Spleen (tissue), 11 donors: ENCODE measurements around the gene CD276. TPM values are rescaled to one million over a fixed set of nuclear protein-coding genes. Genes with fewer than 3 reads are reported as not detected.

Experiments
- DNase-seq: peaks from one replicate; pipeline ENCODE4 v3.0.0-alpha.2; 2020
- H3K27ac ChIP-seq, 8 donors: fragments of 200-600 bp; sonication (generic) in 7 of 8; 1 replicate in 4 of 8; 2 replicates in 4 of 8; pipeline versions ENCODE4 v1.5.0 to v1.8.0; 2016 to 2021; ENCODE audit warnings: inconsistent platforms in 4 of 8, mild to moderate bottlenecking in 4 of 8, moderate library complexity in 1 of 8
- H3K27me3 ChIP-seq, 7 donors: fragments of 200-600 bp; sonication (generic) in 6 of 7; replicated peaks in 1 of 7; 1 replicate in 4 of 7; 2 replicates in 3 of 7; pipeline versions ENCODE4 v1.5.0 to v1.8.0; 2016 to 2021; ENCODE audit warnings: inconsistent platforms in 3 of 7, mild to moderate bottlenecking in 1 of 7
- H3K36me3 ChIP-seq, 6 donors: fragments of 200-600 bp; sonication (generic) in 5 of 6; 1 replicate in 4 of 6; 2 replicates in 2 of 6; pipeline versions ENCODE4 v1.5.0 to v1.8.0; 2016 to 2021; ENCODE audit warnings: inconsistent platforms in 2 of 6
- H3K4me1 ChIP-seq, 6 donors: fragments of 200-600 bp; sonication (generic) in 5 of 6; 1 replicate in 3 of 6; 2 replicates in 3 of 6; pipeline versions ENCODE4 v1.5.0 to v1.8.0; 2016 to 2021; ENCODE audit warnings: inconsistent platforms in 3 of 6
- H3K4me3 ChIP-seq, 8 donors: fragments of 200-600 bp; sonication (generic) in 7 of 8; 1 replicate in 4 of 8; 2 replicates in 4 of 8; pipeline versions ENCODE4 v1.5.0 to v1.8.0; 2016 to 2021; ENCODE audit warnings: inconsistent platforms in 4 of 8, mild to moderate bottlenecking in 4 of 8, moderate library complexity in 2 of 8
- H3K9me3 ChIP-seq, 8 donors: fragments of 200-600 bp; sonication (generic) in 7 of 8; 1 replicate in 4 of 8; 2 replicates in 4 of 8; pipeline versions ENCODE4 v1.5.0 to v1.8.0; 2016 to 2021; ENCODE audit warnings: inconsistent platforms in 4 of 8
- CTCF ChIP-seq, 11 experiments: fragments of 200-600 bp in 7 of 11; fragments of 450-650 bp in 4 of 11; sonication (generic) in 4 of 11; IDR thresholded peaks in 8 of 11; conservative IDR thresholded peaks in 3 of 11; 1 replicate in 7 of 11; 2 replicates in 4 of 11; pipeline versions ENCODE4 v1.4.0 to v1.8.0; 2016 to 2021; ENCODE audit warnings: antibody characterized with exemption in 11 of 11, inconsistent platforms in 4 of 11, mild to moderate bottlenecking in 1 of 11
- POLR2A ChIP-seq, 3 donors: fragments of 450-650 bp; IDR thresholded peaks; one replicate each; pipeline ENCODE4 v1.5.1; 2017; ENCODE audit warnings: antibody characterized with exemption in 3 of 3, mild to moderate bottlenecking in 1 of 3
- POLR2AphosphoS5 ChIP-seq, 3 donors: sonication (generic); formaldehyde crosslinking; IDR thresholded peaks; one replicate each; pipeline ENCODE4 v1.5.1; 2017; ENCODE audit warnings: antibody characterized with exemption in 3 of 3
- WGBS, 5 donors: extraction: QIAGEN DNeasy Blood & Tissue Kit in 3 of 5; methylation state at CpG; one replicate each; pipeline versions ENCODE4 v1.1.5 to v1.1.7; 2013 to 2018; 5-methylcytosine and 5-hydroxymethylcytosine counted together
- intact Hi-C: fragments of 100-400 bp; cut with DNase I; formaldehyde crosslinking; loops from one replicate; pipeline ENCODE4 v1.15.0; 2023; ENCODE audit warnings: low total_unique reads
- polyA plus RNA-seq, 3 donors: library from polyadenylated mRNA; stranded (reverse); fragments of 200-250 nt; gene quantifications; one replicate each; pipeline ENCODE4 v1.2.1, GENCODE V29; 2013
- total RNA-seq, 7 donors: library from RNA; depleted of rRNA in 3 of 7; stranded (reverse); fragments of >200 nt in 3 of 7; fragmentation: NEBNext Ultra II Directional in 4 of 7; extraction: Animal tissue kit (Norgen Biotek cat#: 25700) in 4 of 7; gene quantifications; one replicate each; pipeline versions ENCODE4 v1.1.0 to v1.2.1, GENCODE V29; 2016 to 2021
- donor health status: healthy with polysubstance abuse.
- donor health status: DM: no; HTN: no; CAD: no; lungs with moderate emphysema.
- donor health status: DM: no; HTN: no; CAD: no.
- donor health status: Bipolar disorder and iron deficiency.
- donor health status: healthy.
- donor health status: DM: no; HTN: no; CAD: no.
- donor health status: DM: yes; HTN: yes; CAD: no.

The CD276 gene
- total and polyA plus RNA-seq, 10 donors, result 9.8 to 95.6 (median 27.2) TPM

DNA sequence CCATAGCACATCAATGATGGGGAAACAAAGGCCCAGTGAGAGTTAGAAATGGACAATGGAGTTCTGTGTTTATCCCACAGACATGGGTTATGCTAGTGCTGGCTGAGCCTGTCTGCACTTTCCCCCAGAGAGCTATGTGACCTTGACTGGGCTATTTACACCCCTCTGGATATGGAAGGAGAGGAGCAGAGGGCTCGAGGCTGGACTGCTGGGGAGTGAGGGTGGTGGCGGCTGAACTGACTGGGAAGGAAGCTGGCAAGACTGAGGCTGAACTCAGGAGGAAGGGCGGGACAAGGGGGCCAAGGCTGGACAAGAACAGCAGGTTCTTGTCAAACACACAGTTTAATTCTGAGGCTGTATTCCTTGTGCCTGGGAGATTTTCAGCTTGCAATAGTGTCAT, 79.7 kb downstream of the CD276 start:
- DNase-seq, result no peak
- 42 to 56% (median 49%) methylated on average over 3 of the region's 3 CpGs for WGBS, 5 donors
- no peak overlapping the region for H3K4me3 ChIP-seq
- intact Hi-C loops, result no loop called here
- peaks cover 0 to 60% (median 3%) of the 10 kb centered on the region in 7 donors for H3K27me3 ChIP-seq
- no peaks in the 10 kb centered on the region for H3K9me3 ChIP-seq
- peaks cover 0 to 11% (median 0%) of the 10 kb centered on the region in 6 donors for H3K4me1 ChIP-seq
- H3K36me3 ChIP-seq, result no peaks in the 10 kb centered on the region
- no peak overlapping the region for H3K27ac ChIP-seq
- no peak for TF ChIP-seq CTCF (IDR thresholded peaks at IDR 0.05 in 8 of 11, conservative IDR thresholded peaks at IDR 0.05 in 3 of 11)
- TF ChIP-seq POLR2AphosphoS5 (IDR thresholded peaks at IDR 0.05), result peak in 1 of 3 donors; percentile 42
- TF ChIP-seq POLR2A (IDR thresholded peaks at IDR 0.05), result no peak

Other genes with a start within 250 kb of the CD276 start
- not detected for gene REC114, start 241.2 kb upstream of the CD276 start, total RNA-seq
- not detected for gene REC114, start 241.2 kb upstream of the CD276 start, polyA plus RNA-seq
- 100 to 1,000 TPM in 5 of 7 donors, 10 to 100 TPM in 2; 79.5 to 130 (median 102) TPM for gene NPTN, start 51.0 kb upstream of the CD276 start, total RNA-seq
- 10 to 100 TPM; 18.9 to 28.8 (median 23.8) TPM for gene NPTN, start 51.0 kb upstream of the CD276 start, polyA plus RNA-seq
- 1 to 10 TPM in 3 of 7 donors, under 1 TPM in 3, not detected in 1; 0.51 to 2.8 (median 0.88) TPM for gene INSYN1, start 69.0 kb downstream of the CD276 start, total RNA-seq
- gene INSYN1, start 69.0 kb downstream of the CD276 start, polyA plus RNA-seq, result 1 to 10 TPM in 1 of 3 donors, under 1 TPM in 2; 0.11 to 1.2 (median 0.35) TPM
- gene TBC1D21, start 189.2 kb downstream of the CD276 start, total RNA-seq, result not detected
- gene TBC1D21, start 189.2 kb downstream of the CD276 start, polyA plus RNA-seq, result not detected
- gene LOXL1, start 242.1 kb downstream of the CD276 start, total RNA-seq, result 1 to 10 TPM; 3.3 to 9.4 (median 6.4) TPM
- 10 to 100 TPM in 1 of 3 donors, 1 to 10 TPM in 2; 7.9 to 11.3 (median 9.4) TPM for gene LOXL1, start 242.1 kb downstream of the CD276 start, polyA plus RNA-seq